ENCODE measurements around the gene OR1J1.

Gene OR1J1

GRCh38 chr9:122477826-122478225 lies at the start of gene OR1J1:
Gene OR1J1 (minus strand): TSS chr9:122477926. CDS start chr9:122477926, 0 bp downstream.
- DNase-seq (ENCODE audit: extremely low read depth, low read depth): no peak
- TF ChIP-seq CTCF (IDR thresholded peaks at IDR 0.05; ENCODE audit: low read depth, low read length, missing control alignments): no peak
- no peak within 1 kb of the TSS for H3K4me3 ChIP-seq (replicated peaks; ENCODE audit: low read depth, low read length)

- DNase-seq (ENCODE audit: extremely low read depth, low read depth): no peak
- no peak for TF ChIP-seq CTCF (IDR thresholded peaks at IDR 0.05; ENCODE audit: low read depth, low read length, missing control alignments)
- H3K4me3 ChIP-seq (replicated peaks; ENCODE audit: low read depth, low read length): no peak within 1 kb of the TSS
Measured at GRCh38 chr9:122527193-122527592, 49.5 kb upstream of the OR1J1 start, which contains the start of gene OR1N1. Gene OR1N1 (minus strand): TSS chr9:122527293. CDS start chr9:122527293, 0 bp downstream.

GRCh38 chr9:122526602-122527001 lies 48.9 kb upstream of the OR1J1 start:
- no peak overlapping the region for H3K4me3 ChIP-seq (replicated peaks; ENCODE audit: low read depth, low read length)
- no peak for TF ChIP-seq CTCF (IDR thresholded peaks at IDR 0.05; ENCODE audit: low read depth, low read length, missing control alignments)
- no peak for DNase-seq (ENCODE audit: extremely low read depth, low read depth)

GRCh38 chr9:122519376-122519775 lies 41.6 kb upstream of the OR1J1 start:
- no peak for DNase-seq (ENCODE audit: extremely low read depth, low read depth)
- no peak overlapping the region for H3K4me3 ChIP-seq (replicated peaks; ENCODE audit: low read depth, low read length)
- no peak for TF ChIP-seq CTCF (IDR thresholded peaks at IDR 0.05; ENCODE audit: low read depth, low read length, missing control alignments)

GRCh38 chr9:122518841-122519240 lies 41.1 kb upstream of the OR1J1 start, which contains the start of gene OR1J4:
Gene OR1J4 (plus strand): TSS chr9:122519141. CDS start chr9:122519141, 0 bp downstream.
- no peak within 1 kb of the TSS for H3K4me3 ChIP-seq (replicated peaks; ENCODE audit: low read depth, low read length)
- no peak for DNase-seq (ENCODE audit: extremely low read depth, low read depth)
- TF ChIP-seq CTCF (IDR thresholded peaks at IDR 0.05; ENCODE audit: low read depth, low read length, missing control alignments): no peak

- TF ChIP-seq CTCF (IDR thresholded peaks at IDR 0.05; ENCODE audit: low read depth, low read length, missing control alignments): no peak
- DNase-seq (ENCODE audit: extremely low read depth, low read depth): no peak
- H3K4me3 ChIP-seq (replicated peaks; ENCODE audit: low read depth, low read length): no peak overlapping the region
Measured at GRCh38 chr9:122518226-122518625, 40.5 kb upstream of the OR1J1 start.

- no peak for DNase-seq (ENCODE audit: extremely low read depth, low read depth)
- no peak for TF ChIP-seq CTCF (IDR thresholded peaks at IDR 0.05; ENCODE audit: low read depth, low read length, missing control alignments)
- no peak within 1 kb of the TSS for H3K4me3 ChIP-seq (replicated peaks; ENCODE audit: low read depth, low read length)
Measured at GRCh38 chr9:122510502-122510901, 32.8 kb upstream of the OR1J1 start, which contains the start of gene OR1J2. Gene OR1J2 (plus strand): TSS chr9:122510802. CDS start chr9:122510802, 0 bp downstream.

All from HFF-Myc (cell line).